ENCODE results near the gene CAMK2D. TPM values are rescaled to one million over a fixed set of nuclear protein-coding genes. Genes with fewer than 3 reads are reported as not detected.

Gene CAMK2D
- total RNA-seq, 1 experiment from 2014 or later = 9.0 TPM

GRCh38 chr4:113747949-113748348 lies 13.6 kb downstream of the CAMK2D start:
- Histone ChIP-seq H3K18ac (ENCODE audit: insufficient read length, low read depth, low read length) (no peak overlapping the region), H3K4ac (ENCODE audit: low read depth, low read length) (no peak overlapping the region), H3T11ph (ENCODE audit: low read length) (no peak overlapping the region), H2BK15ac (ENCODE audit: low read depth, low read length) (no peak overlapping the region), H3K9me3 (ENCODE audit: control insufficient read depth, low read depth, low read length) (no peaks in the 10 kb centered on the region), H3K56ac (ENCODE audit: insufficient read length, low read depth, low read length) (no peak overlapping the region), H3K27ac (ENCODE audit: insufficient read length, low read depth, low read length) (no peak overlapping the region), H2AK5ac (ENCODE audit: insufficient read length, low read length) (no peak overlapping the region), H3K23me2 (ENCODE audit: insufficient read length, low read depth, low read length, poor library complexity, severe bottlenecking) (no peaks in the 10 kb centered on the region), H2BK12ac (ENCODE audit: insufficient read length, low read depth, low read length) (no peak overlapping the region), H3K27me3 (ENCODE audit: insufficient read depth, low read length) (no peaks in the 10 kb centered on the region), H3K79me1 (ENCODE audit: insufficient read depth, low read depth, low read length, poor library complexity, severe bottlenecking) (no peaks in the 10 kb centered on the region), H3K4me2 (ENCODE audit: insufficient read depth, insufficient read length, low read length) (no peak overlapping the region), H3K79me2 (ENCODE audit: insufficient read depth, low read length) (no peaks in the 10 kb centered on the region), H4K8ac (replicated peaks; ENCODE audit: insufficient read length, low read depth, low read length) (no peak overlapping the region), H2BK20ac (ENCODE audit: low read depth, low read length, poor library complexity, severe bottlenecking) (no peak overlapping the region), H3K4me1 (ENCODE audit: insufficient read depth, low read length) (no peaks in the 10 kb centered on the region), H3K23ac (ENCODE audit: insufficient read length, low read depth, low read length) (no peak overlapping the region), H3K9ac (ENCODE audit: extremely low read depth, insufficient read length, low read length) (no peak overlapping the region), H4K91ac (ENCODE audit: insufficient read length, low read depth, low read length) (no peak overlapping the region), H2BK120ac (ENCODE audit: low read depth, low read length, poor library complexity, severe bottlenecking) (no peak overlapping the region), H2AFZ (ENCODE audit: low read length) (no peak overlapping the region), H4K5ac (ENCODE audit: insufficient read length, low read depth, low read length) (no peak overlapping the region), H4K20me1 (ENCODE audit: control insufficient read depth, insufficient read depth, insufficient read length) (no peaks in the 10 kb centered on the region), H3K14ac (ENCODE audit: insufficient read depth, low read length) (no peak overlapping the region), H2BK5ac (ENCODE audit: insufficient read length, low read length) (no peak overlapping the region)
- peaks cover 0 to 3% (median 0%) of the 10 kb centered on the region in 3 experiments; a peak in 2 of 7 replicates for H3K36me3 Mint-ChIP-seq (ENCODE audit: insufficient read depth in 1 of 3, low read depth in 3 of 3)
- no peak overlapping the region for H3K27ac Mint-ChIP-seq
- H3K9me3 Mint-ChIP-seq = no peaks in the 10 kb centered on the region
- TF ChIP-seq, protein P1, sequence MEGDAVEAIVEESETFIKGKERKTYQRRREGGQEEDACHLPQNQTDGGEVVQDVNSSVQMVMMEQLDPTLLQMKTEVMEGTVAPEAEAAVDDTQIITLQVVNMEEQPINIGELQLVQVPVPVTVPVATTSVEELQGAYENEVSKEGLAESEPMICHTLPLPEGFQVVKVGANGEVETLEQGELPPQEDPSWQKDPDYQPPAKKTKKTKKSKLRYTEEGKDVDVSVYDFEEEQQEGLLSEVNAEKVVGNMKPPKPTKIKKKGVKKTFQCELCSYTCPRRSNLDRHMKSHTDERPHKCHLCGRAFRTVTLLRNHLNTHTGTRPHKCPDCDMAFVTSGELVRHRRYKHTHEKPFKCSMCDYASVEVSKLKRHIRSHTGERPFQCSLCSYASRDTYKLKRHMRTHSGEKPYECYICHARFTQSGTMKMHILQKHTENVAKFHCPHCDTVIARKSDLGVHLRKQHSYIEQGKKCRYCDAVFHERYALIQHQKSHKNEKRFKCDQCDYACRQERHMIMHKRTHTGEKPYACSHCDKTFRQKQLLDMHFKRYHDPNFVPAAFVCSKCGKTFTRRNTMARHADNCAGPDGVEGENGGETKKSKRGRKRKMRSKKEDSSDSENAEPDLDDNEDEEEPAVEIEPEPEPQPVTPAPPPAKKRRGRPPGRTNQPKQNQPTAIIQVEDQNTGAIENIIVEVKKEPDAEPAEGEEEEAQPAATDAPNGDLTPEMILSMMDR (conservative IDR thresholded peaks at IDR 0.05) = no peak
- H3K4me3 Mint-ChIP-seq = no peak overlapping the region
- no peaks in the 10 kb centered on the region for H3K27me3 Mint-ChIP-seq (ENCODE audit: low read depth)
- WGBS (ENCODE audit: extremely low coverage, insufficient read length, low lambda C conversion rate) = no CpG with 5 or more reads among the region's 3 CpGs
- peaks cover 0 to 3% of the 10 kb centered on the region in 2 experiments; a peak in 2 of 4 replicates for H3K4me1 Mint-ChIP-seq
- no peak for DNase-seq
